G401 (cell line): ENCODE measurements around the gene SLC47A1. TPM values are rescaled to one million over a fixed set of nuclear protein-coding genes. Genes with fewer than 3 reads are reported as not detected.
"Not testable (repeated sequence)": the region's sequence is repeated elsewhere in the genome, so short reads cannot be mapped to it uniquely, and the experiment has no call there.

Source experiments
- DNase-seq: peaks from one replicate; pipeline ENCODE4 v3.0.0-alpha.2; 2015; ENCODE audit warnings: low spot score
- in situ Hi-C: cut with HindIII; loops from 2 replicates; pipeline ENCODE4 v1.10.0; 2016; ENCODE audit warnings: low sequenced_read_pairs, mixed read lengths
- total RNA-seq: library from RNA; depleted of rRNA; stranded (reverse); fragments of >200 nt; shearing (Covaris generic); gene quantifications from 2 replicates; pipeline ENCODE4 v1.2.3, GENCODE V29; 2014; rRNA removed

Gene SLC47A1, protein sequence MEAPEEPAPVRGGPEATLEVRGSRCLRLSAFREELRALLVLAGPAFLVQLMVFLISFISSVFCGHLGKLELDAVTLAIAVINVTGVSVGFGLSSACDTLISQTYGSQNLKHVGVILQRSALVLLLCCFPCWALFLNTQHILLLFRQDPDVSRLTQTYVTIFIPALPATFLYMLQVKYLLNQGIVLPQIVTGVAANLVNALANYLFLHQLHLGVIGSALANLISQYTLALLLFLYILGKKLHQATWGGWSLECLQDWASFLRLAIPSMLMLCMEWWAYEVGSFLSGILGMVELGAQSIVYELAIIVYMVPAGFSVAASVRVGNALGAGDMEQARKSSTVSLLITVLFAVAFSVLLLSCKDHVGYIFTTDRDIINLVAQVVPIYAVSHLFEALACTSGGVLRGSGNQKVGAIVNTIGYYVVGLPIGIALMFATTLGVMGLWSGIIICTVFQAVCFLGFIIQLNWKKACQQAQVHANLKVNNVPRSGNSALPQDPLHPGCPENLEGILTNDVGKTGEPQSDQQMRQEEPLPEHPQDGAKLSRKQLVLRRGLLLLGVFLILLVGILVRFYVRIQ
- 2.6 and 4.5 TPM in 2 replicates for total RNA-seq

DNA sequence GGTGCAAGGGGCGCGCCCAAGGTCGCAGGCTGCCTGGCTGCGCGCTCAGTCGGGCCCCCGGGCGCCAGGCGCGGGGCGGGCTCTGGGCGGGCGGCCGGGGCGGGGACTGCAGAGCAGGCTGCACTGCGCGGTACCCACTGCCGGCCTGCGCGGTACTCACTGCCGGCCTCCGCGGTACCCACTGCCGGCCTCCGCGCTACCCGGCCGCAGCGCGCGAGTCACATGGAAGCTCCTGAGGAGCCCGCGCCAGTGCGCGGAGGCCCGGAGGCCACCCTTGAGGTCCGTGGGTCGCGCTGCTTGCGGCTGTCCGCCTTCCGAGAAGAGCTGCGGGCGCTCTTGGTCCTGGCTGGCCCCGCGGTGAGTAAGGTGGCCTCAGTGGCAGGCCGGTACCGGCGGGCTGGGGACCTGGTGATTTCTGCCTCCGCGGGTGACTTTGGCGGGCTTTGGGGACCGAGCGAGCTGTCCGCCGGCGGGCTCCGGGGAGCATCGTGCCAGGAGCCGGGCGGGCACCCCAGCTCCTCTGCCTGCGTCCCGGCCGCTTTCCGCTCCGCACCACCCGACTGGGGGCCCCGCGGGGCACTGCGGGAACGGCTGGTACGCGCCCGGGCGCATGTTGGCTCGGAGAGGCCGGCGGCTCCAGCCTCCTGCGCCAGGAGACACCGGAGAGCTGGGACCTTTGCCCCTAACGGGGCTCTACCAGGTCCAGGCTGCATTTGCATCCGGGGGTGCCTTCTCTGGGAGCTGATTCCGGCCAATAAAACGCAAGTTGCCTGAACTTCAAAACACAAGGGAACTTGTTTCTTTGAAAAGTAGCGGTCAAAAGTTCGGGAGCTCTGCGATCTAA, at the start of gene SLC47A1:
Gene SLC47A1 (plus strand): TSS at position 137 of the 844 bp plus-strand sequence. CDS start 86 bp downstream, at position 223.
- peak; percentile 16 for DNase-seq
- in situ Hi-C loops = no loop called here

DNA sequence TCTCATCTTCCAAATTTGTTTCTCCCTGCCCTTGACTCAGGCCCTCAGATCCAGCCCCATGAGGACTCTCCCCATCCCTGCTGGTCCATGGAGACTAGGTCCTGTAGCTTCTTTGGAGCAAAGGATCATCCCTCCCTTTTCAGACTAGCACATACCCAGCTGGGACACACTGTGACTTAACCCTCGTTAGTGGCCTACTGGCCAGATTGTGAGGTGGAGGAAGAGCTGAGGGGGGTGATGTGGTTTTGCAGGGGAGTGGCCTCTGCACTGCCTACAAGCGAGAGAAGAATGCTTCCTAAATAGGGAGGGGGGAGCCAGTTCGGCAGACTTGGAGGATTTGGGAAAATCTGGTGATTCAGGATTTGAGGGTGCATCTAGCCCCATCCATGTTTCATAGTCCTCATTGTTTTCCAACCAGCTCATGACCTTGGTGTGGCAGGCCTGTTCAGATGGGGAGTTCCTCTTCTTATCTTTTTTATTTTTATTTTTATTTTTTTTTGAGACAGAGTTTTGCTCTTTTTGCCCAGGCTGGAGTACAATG, 47.8 kb upstream of the SLC47A1 start:
- in situ Hi-C loops = no loop called here
- DNase-seq = no peak

DNA sequence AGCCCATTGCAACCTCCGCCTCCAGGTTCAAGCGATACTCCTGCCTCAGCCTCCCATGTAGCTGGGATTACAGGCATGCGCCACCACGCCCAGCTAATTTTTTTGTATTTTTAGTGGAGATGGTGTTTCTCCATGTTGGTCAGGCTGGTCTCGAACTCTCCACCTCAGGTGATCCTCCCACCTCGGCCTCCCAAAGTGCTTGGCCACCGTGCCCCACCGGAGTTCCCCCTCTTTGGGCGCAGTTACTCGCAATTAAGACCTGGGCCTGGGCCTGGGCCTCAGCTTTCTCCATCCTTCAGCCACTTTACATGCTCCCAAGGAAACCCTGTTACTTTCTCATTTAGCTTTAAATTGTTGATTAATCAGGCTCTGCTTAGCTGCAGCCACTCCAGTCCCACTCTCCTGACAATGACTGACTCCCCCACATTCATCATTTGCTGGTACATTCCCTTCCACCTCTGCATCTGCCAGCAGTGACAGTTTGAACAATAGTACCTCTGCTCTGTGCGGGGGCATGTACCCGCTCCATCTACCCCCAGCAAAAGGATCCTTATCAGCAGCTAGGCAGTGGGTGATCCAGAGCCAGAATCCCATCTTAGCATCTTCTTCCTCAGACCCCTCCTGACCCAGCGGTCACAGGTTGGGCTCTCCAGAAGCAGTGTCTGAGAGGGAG, 47.2 kb upstream of the SLC47A1 start:
- no peak for DNase-seq
- in situ Hi-C loops = no loop called here

DNA sequence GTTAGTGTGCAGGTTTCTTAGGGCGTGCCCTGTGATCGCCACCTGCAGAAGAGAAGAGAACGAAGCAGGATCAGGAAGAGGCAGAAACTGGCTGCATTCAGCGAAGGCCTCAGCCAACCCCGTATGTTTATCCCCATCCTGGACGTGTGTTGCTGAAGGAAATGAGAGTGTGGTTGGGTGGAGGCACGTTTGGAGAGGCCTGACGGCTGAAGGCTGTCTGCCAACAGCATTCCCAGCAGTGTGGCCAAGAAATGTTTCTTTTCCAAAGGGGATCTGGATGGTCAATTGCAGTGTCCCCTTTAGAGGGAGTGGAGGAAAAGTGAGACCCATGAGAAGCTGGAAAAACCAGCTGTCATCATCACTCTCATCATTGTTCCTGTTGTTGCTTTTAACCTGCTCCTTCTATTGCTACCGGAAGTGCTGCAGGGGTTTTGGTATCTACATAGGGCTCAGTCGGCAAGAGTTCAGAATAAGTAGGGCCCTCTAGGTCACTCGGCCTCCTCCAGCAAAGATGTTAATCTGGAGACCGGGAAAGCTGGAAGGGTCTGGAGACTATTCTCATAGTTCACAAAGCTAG, 46.5 kb upstream of the SLC47A1 start:
- in situ Hi-C loops = no loop called here
- DNase-seq = no peak

DNA sequence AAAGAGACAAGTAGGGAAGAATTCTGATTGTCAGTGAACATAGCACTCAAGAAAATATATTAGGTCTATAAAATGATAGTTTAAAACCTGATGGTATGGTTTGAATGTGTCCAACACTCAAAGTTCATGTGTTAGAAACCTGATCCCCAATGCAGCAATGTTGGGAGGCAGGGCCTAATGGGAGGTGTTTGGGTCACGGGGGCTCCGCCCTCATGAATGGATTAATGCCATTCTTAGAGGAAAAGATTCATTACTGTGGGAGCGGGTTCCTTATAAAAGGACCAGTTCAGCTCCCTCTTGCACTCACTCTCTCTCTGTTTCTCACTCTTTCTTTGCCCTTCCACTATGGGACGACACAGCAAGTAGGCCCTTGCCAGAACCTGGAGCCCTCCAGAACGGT, 41.5 kb upstream of the SLC47A1 start:
- no peak for DNase-seq
- in situ Hi-C loops = no loop called here

DNA sequence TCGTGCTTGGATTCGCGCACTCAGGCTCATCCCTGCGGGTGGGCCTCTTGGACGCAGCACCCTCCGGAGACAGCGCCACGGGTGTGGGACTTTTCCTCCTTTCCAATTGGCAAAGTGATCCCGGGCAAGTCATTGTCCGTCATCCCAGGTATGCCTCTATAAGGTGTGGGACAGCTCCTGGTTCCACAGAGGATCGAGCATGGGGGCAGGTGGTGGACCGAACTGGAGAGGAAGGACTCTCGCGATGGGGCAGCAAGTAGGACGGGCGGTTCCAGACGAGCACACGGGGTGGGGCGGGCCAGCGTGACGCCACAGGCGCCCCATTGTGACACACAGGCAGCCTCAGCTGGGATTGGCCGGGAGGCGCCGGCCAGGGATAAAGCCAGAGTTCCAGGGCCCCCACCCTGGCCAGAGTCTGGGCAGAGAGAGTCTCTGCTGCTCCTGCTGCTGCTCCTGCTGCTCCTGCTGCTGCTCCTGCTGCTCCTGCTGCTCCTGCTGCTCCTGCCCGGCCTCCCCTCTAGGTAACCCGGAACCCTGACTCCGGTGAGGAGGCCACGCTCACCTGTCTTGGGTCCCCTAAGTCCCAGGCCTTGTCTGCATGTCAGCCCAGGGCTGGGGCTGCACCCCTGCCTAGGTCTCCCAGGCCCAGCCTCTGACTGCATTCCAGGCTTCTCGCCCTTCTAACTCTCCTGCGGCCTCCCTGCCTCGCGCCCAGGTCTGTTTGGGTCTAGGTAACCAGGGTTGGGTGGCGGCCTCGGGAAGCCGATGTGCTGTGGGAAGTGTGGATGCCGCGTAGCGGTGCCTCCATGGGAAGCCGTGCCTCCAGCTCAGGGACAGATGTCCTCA, 38.5 kb upstream of the SLC47A1 start:
- no peak for DNase-seq
- in situ Hi-C loops = no loop called here

DNA sequence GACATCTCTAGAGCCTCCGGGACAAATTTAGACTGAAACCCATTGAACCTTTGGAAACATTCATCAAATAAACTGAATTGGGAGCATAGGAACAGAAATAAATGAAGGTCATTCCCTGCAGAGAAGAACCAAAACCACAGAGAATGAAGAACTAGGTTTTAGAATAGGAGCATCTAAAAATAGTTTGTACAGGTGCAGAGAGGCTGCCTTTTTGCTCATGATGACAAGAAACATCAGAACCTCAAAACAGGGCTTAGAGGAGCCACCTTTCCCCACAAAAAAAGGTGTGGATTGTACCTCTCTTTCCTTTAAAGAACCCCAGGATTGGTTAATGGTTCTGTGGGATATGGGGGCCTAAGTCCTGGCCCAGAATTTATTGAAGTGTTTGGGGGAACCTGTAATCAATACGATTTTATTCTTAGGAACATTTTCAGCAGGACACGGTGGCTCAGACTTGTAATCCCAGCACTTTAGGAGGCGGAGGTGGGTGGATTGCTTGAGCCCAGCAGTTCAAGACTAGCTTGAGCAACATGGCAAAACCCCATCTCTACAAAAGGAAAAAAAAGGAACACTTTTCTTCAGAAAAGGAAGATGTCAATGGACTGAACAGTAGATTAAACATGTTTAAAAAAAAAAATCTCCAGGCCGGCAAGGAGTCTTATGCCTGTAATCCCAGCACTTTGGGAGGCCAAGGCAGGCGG, 37.7 kb upstream of the SLC47A1 start:
- DNase-seq = no peak
- in situ Hi-C loops = no loop called here

DNA sequence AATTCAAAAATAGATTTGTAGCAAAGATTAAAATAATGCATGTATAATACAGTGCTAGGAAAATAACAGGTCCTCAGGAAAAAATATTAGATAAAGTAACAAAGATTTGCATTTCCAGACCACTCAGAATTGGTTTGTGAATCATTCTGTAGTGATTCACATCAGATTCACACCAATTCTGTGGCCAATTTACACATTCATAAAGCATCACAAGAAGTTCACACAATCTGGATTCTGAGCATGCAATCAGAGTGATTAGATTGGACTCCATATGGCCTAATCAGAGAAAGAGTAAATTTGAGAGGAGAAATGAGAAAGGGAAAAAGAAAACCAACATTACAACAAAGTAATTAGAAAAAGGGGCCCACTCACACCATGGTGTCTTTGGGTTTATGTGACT, 36.0 kb upstream of the SLC47A1 start:
- in situ Hi-C loops = no loop called here
- no peak for DNase-seq

DNA sequence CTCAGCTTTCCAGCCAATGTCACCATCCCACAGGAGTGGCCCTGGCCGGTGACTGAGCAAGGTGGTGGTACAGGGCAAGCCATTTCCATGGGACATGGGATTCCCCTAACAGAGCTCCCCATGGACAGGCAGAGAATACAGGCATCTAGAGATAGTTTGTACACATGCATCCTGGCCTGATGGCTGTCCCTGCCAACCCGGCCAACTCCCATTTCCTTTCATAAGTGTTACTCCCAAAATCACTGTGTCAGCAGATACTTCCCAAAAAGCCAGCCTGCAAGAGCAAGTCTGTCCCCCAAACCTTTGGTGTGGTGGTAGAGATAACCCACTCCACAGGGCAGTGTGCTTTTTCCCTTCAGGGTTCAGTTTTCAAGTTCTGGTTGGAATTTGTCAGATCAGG, 32.4 kb upstream of the SLC47A1 start:
- DNase-seq = no peak
- in situ Hi-C loops = no loop called here

DNA sequence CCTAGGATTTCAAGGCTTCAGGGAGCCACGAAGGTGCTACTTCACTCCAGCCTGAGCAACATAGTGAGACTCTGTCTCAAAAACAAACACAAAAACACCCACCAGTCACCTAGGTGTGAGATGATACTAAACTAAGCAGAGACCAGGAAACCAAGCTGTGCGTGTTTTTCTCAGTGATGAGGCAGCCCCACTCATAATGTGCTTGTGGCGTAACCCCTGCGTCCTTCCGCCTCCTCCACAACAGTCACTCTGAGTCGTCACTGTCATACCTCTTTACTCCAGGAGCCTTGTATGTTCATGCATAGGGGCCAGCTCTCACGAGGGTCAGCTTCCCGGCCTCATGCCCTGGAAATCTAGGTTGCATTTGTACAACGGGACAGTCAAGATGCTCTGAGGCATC, 31.1 kb upstream of the SLC47A1 start:
- in situ Hi-C loops = no loop called here
- no peak for DNase-seq

DNA sequence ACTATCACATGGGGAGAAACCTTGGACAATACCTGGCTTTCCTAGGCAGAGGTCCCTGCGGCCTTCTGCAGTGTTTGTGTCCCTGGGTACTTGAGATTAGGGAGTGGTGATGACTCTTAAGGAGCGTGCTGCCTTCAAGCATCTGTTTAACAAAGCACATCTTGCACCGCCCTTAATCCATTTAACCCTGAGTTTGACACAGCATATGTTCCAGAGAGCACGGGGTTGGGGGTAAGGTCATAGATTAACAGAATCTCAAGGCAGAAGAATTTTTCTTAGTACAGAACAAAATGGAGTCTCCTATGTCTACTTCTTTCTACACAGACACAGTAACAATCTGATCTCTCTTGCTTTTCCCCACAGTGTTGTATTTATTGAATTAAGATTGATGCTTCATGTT, 28.1 kb upstream of the SLC47A1 start:
- DNase-seq, in situ Hi-C loops: not testable (repeated sequence)

DNA sequence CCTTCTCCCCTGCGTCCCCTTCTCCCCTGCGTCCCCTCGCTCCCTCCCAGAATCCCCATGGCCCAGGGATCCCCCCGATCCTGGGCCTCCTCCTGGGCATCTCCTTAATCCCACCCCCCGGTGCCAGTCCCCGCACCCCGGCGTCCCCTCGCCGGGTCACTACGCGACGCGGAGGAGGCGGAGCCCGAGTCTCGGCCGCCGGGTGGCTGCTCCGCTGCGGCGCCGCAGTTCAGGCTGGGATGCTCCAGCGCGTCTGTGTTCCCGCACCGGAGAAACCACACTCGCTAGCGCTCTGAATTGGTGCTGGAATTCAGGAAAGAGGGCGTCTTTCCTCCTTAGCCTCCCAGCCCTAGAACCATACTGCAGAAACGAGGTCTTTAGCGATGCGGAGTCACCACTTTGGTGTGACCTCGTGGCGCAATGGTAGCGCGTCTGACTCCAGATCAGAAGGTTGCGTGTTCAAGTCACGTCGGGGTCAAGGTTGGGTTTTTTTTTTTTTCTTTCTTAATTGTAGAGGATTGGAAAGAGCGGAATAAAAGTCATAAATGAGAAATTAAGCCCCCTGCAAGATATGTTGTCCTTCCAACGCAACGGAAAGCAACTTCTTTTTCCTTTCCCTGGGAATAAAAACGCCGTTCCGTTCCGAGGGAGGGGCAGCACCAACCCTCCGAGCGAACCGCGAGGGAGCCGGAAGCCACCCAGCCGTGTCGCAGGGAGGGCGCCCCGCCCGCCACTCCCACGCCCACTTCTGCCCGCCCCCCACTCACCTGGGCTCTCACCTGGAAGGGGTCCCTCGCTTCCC, 25.7 kb upstream of the SLC47A1 start:
- in situ Hi-C loops = no loop called here

DNA sequence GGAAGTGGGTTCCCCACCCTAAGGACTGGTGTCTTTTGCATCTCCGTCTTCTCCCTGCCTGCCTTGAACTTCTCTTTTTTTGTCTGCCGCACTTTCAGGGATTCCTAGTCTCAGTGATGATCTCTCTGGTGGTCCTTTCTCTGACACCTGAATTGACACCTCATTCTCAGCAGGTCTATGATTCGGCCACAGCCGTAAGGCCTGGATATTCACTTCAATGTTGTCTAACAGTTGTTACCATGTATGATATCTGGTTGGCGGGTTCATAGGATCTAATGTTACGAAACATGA, 25.1 kb upstream of the SLC47A1 start:
- DNase-seq = peak; percentile 47
- in situ Hi-C loops = no loop called here

More for the DNA sequence above, 25.7 kb upstream of the SLC47A1 start:
- peak; percentile 95 for DNase-seq

DNA sequence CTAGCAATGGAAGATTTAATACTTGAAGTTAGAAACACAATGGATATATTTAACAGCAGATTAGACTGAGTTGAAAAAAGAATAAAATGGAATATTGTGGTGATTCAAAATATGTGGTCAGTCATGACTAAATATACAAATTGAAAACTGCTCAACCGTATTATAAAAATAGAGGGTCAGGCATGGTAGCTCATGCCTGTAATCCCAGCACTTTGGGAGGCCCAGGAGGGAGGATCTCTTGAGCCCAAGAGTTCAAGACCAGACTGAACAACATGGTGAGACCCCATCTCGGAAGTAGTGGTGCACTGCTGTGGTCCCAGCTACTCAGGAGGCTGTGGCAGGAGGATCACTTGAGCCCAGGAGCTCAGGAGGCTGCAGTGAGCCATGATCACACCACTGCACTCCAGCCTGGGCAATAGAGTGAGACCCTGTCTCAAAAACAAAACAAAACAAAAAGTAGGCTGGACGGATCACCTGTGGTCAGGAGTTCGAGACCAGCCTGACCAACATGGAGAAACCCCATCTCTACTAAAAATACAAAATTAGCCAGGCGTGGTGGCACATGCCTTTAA, 24.3 kb upstream of the SLC47A1 start:
- DNase-seq, in situ Hi-C loops: not testable (repeated sequence)

DNA sequence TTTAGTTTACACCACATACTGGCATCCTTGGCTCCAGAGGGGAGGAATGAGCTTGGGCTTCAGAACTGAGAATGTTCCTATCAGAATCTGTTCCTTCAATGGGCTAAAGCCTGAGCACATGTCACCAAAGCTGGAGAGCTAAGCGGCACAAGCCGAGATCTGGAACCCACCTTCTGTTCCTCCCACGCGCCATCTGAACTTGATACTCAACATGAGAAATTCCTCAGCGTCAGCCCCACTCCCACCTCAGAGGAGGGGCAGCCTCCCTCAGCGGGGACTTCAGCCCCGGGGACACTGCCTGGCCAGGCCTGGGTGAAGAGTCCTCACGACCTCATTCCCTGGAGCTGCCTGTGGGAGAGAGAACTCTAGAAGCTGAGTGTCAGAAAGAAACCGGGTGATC, 22.8 kb upstream of the SLC47A1 start:
- in situ Hi-C loops = no loop called here

DNA sequence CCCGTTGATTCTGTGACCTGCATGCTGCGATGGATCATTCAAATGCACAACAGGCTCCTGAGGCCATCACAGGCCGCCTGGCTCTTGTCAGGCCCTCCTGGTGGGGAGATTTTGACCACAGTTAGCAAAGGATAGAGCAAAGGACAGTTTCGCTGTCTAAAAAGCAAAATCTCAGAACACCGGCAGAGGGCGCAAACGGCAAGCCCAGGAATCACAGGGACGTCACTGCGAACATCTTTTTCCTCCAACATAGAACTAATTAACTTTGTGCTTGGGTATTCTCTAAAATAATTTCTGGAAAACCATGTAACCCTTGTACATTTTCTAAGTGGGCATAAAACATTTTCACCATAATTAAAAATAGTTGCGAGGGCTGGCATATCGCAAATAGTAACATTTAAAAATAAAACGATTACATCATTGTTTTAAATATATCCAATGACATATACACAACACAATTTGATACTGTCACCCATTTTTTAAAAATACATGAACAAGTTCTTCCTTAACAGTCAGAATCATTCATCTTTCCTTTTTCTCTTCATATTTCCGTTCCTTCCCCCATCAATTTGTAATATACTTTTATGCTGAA, 19.7 kb upstream of the SLC47A1 start:
- in situ Hi-C loops = no loop called here
- peak; percentile 87 for DNase-seq

More for the DNA sequence above, 22.8 kb upstream of the SLC47A1 start:
- DNase-seq = no peak
